Neural progenitor cell (in vitro differentiated cells): Measurements from ENCODE around the gene ZNF716. TPM values are rescaled to one million over a fixed set of nuclear protein-coding genes. Genes with fewer than 3 reads are reported as not detected.

ENCODE experiments used
- DNase-seq: peaks from one replicate; pipeline ENCODE4 v3.0.0-alpha.2; 2016; ENCODE audit warnings: low spot score
- H2AFZ ChIP-seq: fragments of 200-600 bp; sonication (generic); replicated peaks from 2 replicates; pipeline ENCODE4 v1.6.1; 2016; ENCODE audit warnings: antibody characterized with exemption
- H3F3A ChIP-seq: fragments of 200-600 bp; sonication (generic); 2 replicates; pipeline ENCODE4 v1.6.1; 2016; ENCODE audit warnings: antibody characterized with exemption, low read depth
- H3K27ac ChIP-seq: fragments of 200-600 bp; sonication (generic); 2 replicates; pipeline ENCODE4 v1.5.1; 2016; ENCODE audit warnings: mild to moderate bottlenecking
- H3K27me3 ChIP-seq: fragments of 200-600 bp; sonication (generic); 2 replicates; pipeline ENCODE4 v1.6.1; 2016; ENCODE audit warnings: mild to moderate bottlenecking, moderate library complexity
- H3K36me3 ChIP-seq: fragments of 200-600 bp; sonication (generic); 2 replicates; pipeline ENCODE4 v1.5.1; 2016
- H3K4me1 ChIP-seq: fragments of 200-600 bp; sonication (generic); 2 replicates; pipeline ENCODE4 v1.6.1; 2016; ENCODE audit warnings: mixed run types
- H3K4me2 ChIP-seq: fragments of 200-600 bp; sonication (generic); 2 replicates; pipeline ENCODE4 v1.6.1; 2016
- H3K4me3 ChIP-seq: fragments of 200-600 bp; sonication (generic); 2 replicates; pipeline ENCODE4 v1.5.1; 2016
- H3K79me2 ChIP-seq: fragments of 200-600 bp; sonication (generic); 2 replicates; pipeline ENCODE4 v1.6.1; 2016; ENCODE audit warnings: low read depth
- H3K9ac ChIP-seq: fragments of 200-600 bp; sonication (generic); 2 replicates; pipeline ENCODE4 v1.6.1; 2016
- H3K9me3 ChIP-seq: fragments of 200-600 bp; sonication (generic); 2 replicates; pipeline ENCODE4 v1.5.1; 2016; ENCODE audit warnings: low read depth
- H4K20me1 ChIP-seq: fragments of 200-600 bp; sonication (generic); 2 replicates; pipeline ENCODE4 v1.6.1; 2016; ENCODE audit warnings: low read depth
- H3K27ac Mint-ChIP-seq: 3 replicates; pipeline ENCODE4 v1.8.0; 2021; ENCODE audit warnings: mixed read lengths
- H3K27me3 Mint-ChIP-seq: 2 replicates; pipeline ENCODE4 v1.8.0; 2022; ENCODE audit warnings: low read depth, mild to moderate bottlenecking, inconsistent platforms, moderate library complexity, mixed read lengths; ENCODE audit not compliant: insufficient read depth
- H3K36me3 Mint-ChIP-seq: 3 replicates; pipeline ENCODE4 v1.8.0; 2021; ENCODE audit warnings: mixed read lengths
- H3K4me1 Mint-ChIP-seq: 3 replicates; pipeline ENCODE4 v1.8.0; 2021; ENCODE audit warnings: mixed read lengths
- H3K4me3 Mint-ChIP-seq: 3 replicates; pipeline ENCODE4 v1.8.0; 2021; ENCODE audit warnings: mild to moderate bottlenecking, moderate library complexity, mixed read lengths
- H3K9me3 Mint-ChIP-seq: 3 replicates; pipeline ENCODE4 v1.8.0; 2020; ENCODE audit warnings: mixed read lengths
- CTCF ChIP-seq: fragments of 200-600 bp; sonication (generic); IDR thresholded peaks from 2 replicates; pipeline ENCODE4 v1.5.1; 2017; ENCODE audit warnings: antibody characterized with exemption, mild to moderate bottlenecking
- EZH2 ChIP-seq: fragments of 200-600 bp; sonication (generic); IDR thresholded peaks from 2 replicates; pipeline ENCODE4 v1.6.1; 2017; ENCODE audit warnings: antibody characterized with exemption, mild to moderate bottlenecking, moderate library complexity
- EZH2phosphoT487 ChIP-seq: fragments of 200-600 bp; sonication (generic); IDR thresholded peaks from 2 replicates; pipeline ENCODE4 v1.6.1; 2017; ENCODE audit warnings: antibody characterized with exemption
- total RNA-seq: library from RNA; depleted of rRNA; stranded (reverse); fragments of >200 nt; gene quantifications from 2 replicates; pipeline ENCODE4 v1.2.3, GENCODE V29; 2015; ENCODE audit warnings: low replicate concordance

Gene ZNF716
- total RNA-seq, 1 donor from 2014 or later: not detected

GRCh38 chr7:57404343-57404966 lies 45.5 kb upstream of the ZNF716 start:
- H4K20me1 ChIP-seq: no peaks in the 10 kb centered on the region
- no peak overlapping the region for H3K27ac ChIP-seq
- H3K9ac ChIP-seq: no peak overlapping the region
- no peak overlapping the region for H3K4me2 ChIP-seq
- no peak for TF ChIP-seq EZH2phosphoT487
- no peak for TF ChIP-seq EZH2
- TF ChIP-seq CTCF: no peak
- Mint-ChIP-seq H3K4me3 (no peak overlapping the region), H3K27me3 (peaks cover 5% of the 10 kb centered on the region), H3K27ac (no peak overlapping the region), H3K4me1 (no peaks in the 10 kb centered on the region), H3K9me3 (peaks cover 56% of the 10 kb centered on the region), H3K36me3 (no peaks in the 10 kb centered on the region)
- no peaks in the 10 kb centered on the region for H3K36me3 ChIP-seq
- H3K27me3 ChIP-seq: no peaks in the 10 kb centered on the region
- no peaks in the 10 kb centered on the region for H3K79me2 ChIP-seq
- no peaks in the 10 kb centered on the region for H3K4me1 ChIP-seq
- H3K9me3 ChIP-seq: peaks cover 19% of the 10 kb centered on the region
- H3K4me3 ChIP-seq: no peak overlapping the region
- DNase-seq: no peak
- no peak overlapping the region for H2AFZ ChIP-seq
- no peaks in the 10 kb centered on the region for H3F3A ChIP-seq

- no peak overlapping the region for H3K4me2 ChIP-seq
- H3K27me3 ChIP-seq: no peaks in the 10 kb centered on the region
- H2AFZ ChIP-seq: no peak overlapping the region
- Mint-ChIP-seq H3K4me3 (no peak overlapping the region), H3K4me1 (no peaks in the 10 kb centered on the region), H3K9me3 (peaks cover 59% of the 10 kb centered on the region), H3K27me3 (peaks cover 5% of the 10 kb centered on the region), H3K36me3 (no peaks in the 10 kb centered on the region), H3K27ac (no peak overlapping the region)
- no peaks in the 10 kb centered on the region for H3K79me2 ChIP-seq
- H3K4me3 ChIP-seq: no peak overlapping the region
- no peaks in the 10 kb centered on the region for H4K20me1 ChIP-seq
- H3K9ac ChIP-seq: no peak overlapping the region
- no peak overlapping the region for H3K27ac ChIP-seq
- DNase-seq: no peak
- no peaks in the 10 kb centered on the region for H3K36me3 ChIP-seq
- TF ChIP-seq CTCF (no peak), EZH2 (no peak), EZH2phosphoT487 (no peak)
- H3F3A ChIP-seq: no peaks in the 10 kb centered on the region
- peaks cover 19% of the 10 kb centered on the region for H3K9me3 ChIP-seq
- H3K4me1 ChIP-seq: no peaks in the 10 kb centered on the region
Measured at GRCh38 chr7:57404967-57405421, 45.0 kb upstream of the ZNF716 start.

GRCh38 chr7:57407125-57407524 lies 42.9 kb upstream of the ZNF716 start:
- no peaks in the 10 kb centered on the region for H4K20me1 ChIP-seq
- H3K4me2 ChIP-seq: no peak overlapping the region
- no peaks in the 10 kb centered on the region for H3K36me3 Mint-ChIP-seq
- H3K4me1 ChIP-seq: no peaks in the 10 kb centered on the region
- no peak for DNase-seq
- H3K4me3 ChIP-seq: no peak overlapping the region
- H3F3A ChIP-seq: no peaks in the 10 kb centered on the region
- H3K9me3 Mint-ChIP-seq: peaks cover 71% of the 10 kb centered on the region
- peaks cover 5% of the 10 kb centered on the region for H3K27me3 Mint-ChIP-seq
- H3K27ac ChIP-seq: no peak overlapping the region
- H3K9me3 ChIP-seq: peaks cover 13% of the 10 kb centered on the region
- H3K27me3 ChIP-seq: no peaks in the 10 kb centered on the region
- TF ChIP-seq CTCF (no peak), EZH2phosphoT487 (no peak), EZH2 (no peak)
- H3K4me3 Mint-ChIP-seq: no peak overlapping the region
- H3K27ac Mint-ChIP-seq: no peak overlapping the region
- no peak overlapping the region for H3K9ac ChIP-seq
- no peaks in the 10 kb centered on the region for H3K79me2 ChIP-seq
- no peaks in the 10 kb centered on the region for H3K4me1 Mint-ChIP-seq
- no peak overlapping the region for H2AFZ ChIP-seq
- H3K36me3 ChIP-seq: no peaks in the 10 kb centered on the region
